Measurements from ENCODE around the gene SDCCAG8.

Gene SDCCAG8

GRCh38 chr1:243513726-243514491 is 258.1 kb downstream of the SDCCAG8 start:
- DNase-seq = no peak

- DNase-seq = no peak
Observed at GRCh38 chr1:243514927-243515326, 259.1 kb downstream of the SDCCAG8 start.

- no peak for DNase-seq
Observed at GRCh38 chr1:243520831-243521230, 265.0 kb downstream of the SDCCAG8 start.

- DNase-seq = no peak
Observed at GRCh38 chr1:243523766-243524165, 267.9 kb downstream of the SDCCAG8 start.

GRCh38 chr1:243525085-243525487 is 269.2 kb downstream of the SDCCAG8 start:
- DNase-seq = no peak

- DNase-seq = no peak
Observed at GRCh38 chr1:243526180-243526579, 270.3 kb downstream of the SDCCAG8 start.

GRCh38 chr1:243528459-243529121 is 272.7 kb downstream of the SDCCAG8 start:
- no peak for DNase-seq

- no peak for DNase-seq
Observed at GRCh38 chr1:243529512-243529911, 273.7 kb downstream of the SDCCAG8 start.

GRCh38 chr1:243535014-243535413 is 279.2 kb downstream of the SDCCAG8 start:
- no peak for DNase-seq

GRCh38 chr1:243539636-243540035 is 283.8 kb downstream of the SDCCAG8 start:
- no peak for DNase-seq

GRCh38 chr1:243542739-243543415 is 287.0 kb downstream of the SDCCAG8 start:
- DNase-seq = no peak

- no peak for DNase-seq
Observed at GRCh38 chr1:243543501-243543900, 287.7 kb downstream of the SDCCAG8 start.

GRCh38 chr1:243546457-243546856 is 290.6 kb downstream of the SDCCAG8 start:
- no peak for DNase-seq

GRCh38 chr1:243547891-243548290 is 292.1 kb downstream of the SDCCAG8 start:
- DNase-seq = no peak

- no peak for DNase-seq
Observed at GRCh38 chr1:243548516-243548915, 292.7 kb downstream of the SDCCAG8 start.

- DNase-seq = no peak
Observed at GRCh38 chr1:243549108-243549507, 293.3 kb downstream of the SDCCAG8 start.
